HT1080 (cell line): ENCODE data around the gene KRT12. TPM values are rescaled to one million over a fixed set of nuclear protein-coding genes. Genes with fewer than 3 reads are reported as not detected.

Experiments used
- DNase-seq: peaks from one replicate; pipeline ENCODE4 v3.0.0-alpha.2; 2015; ENCODE audit warnings: low read depth
- polyA plus RNA-seq, 2 experiments: library from polyadenylated mRNA; depleted of rRNA; stranded (reverse); fragments of >200 nt; gene quantifications; 2 replicates each; pipeline ENCODE4 v1.2.3, GENCODE V29; 2015
- total RNA-seq: library from RNA; depleted of rRNA; stranded (reverse); fragments of >200 nt; shearing (Covaris generic); gene quantifications from 2 replicates; pipeline ENCODE4 v1.2.3, GENCODE V29; 2014; rRNA removed

Gene KRT12
- total RNA-seq = not detected in 2 replicates
- not detected in 2 replicates for polyA plus RNA-seq (2015; cell fraction: cytosol; rRNA removed)
- not detected in 2 replicates for polyA plus RNA-seq (2015; cell fraction: nucleus; rRNA removed)

- no peak for DNase-seq
Observed at GRCh38 chr17:40866838-40867237, at the start of gene KRT12. TSS of gene KRT12 (minus strand) at chr17:40867223. CDS start at chr17:40867186, 37 bp downstream.

GRCh38 chr17:40916366-40916765, 49.3 kb upstream of the KRT12 start:
- DNase-seq = no peak

GRCh38 chr17:40915721-40916256, 48.8 kb upstream of the KRT12 start:
- DNase-seq = peak; percentile 10

GRCh38 chr17:40915199-40915661, 48.2 kb upstream of the KRT12 start:
- peak; percentile 95 for DNase-seq

- DNase-seq = no peak
Observed at GRCh38 chr17:40914075-40914855, 47.2 kb upstream of the KRT12 start.

- no peak for DNase-seq
Observed at GRCh38 chr17:40912486-40913210, 45.6 kb upstream of the KRT12 start.

- DNase-seq = no peak
Observed at GRCh38 chr17:40910441-40910841, 43.4 kb upstream of the KRT12 start.

GRCh38 chr17:40909755-40910154, 42.7 kb upstream of the KRT12 start:
- DNase-seq = peak; percentile 20

GRCh38 chr17:40909351-40909750, 42.3 kb upstream of the KRT12 start:
- DNase-seq = peak; percentile 91

GRCh38 chr17:40906613-40907012, 39.6 kb upstream of the KRT12 start:
- no peak for DNase-seq

GRCh38 chr17:40905370-40905769, 38.3 kb upstream of the KRT12 start:
- no peak for DNase-seq

- DNase-seq = peak; percentile 77
Observed at GRCh38 chr17:40903129-40903847, 36.3 kb upstream of the KRT12 start.

GRCh38 chr17:40902498-40902897, 35.5 kb upstream of the KRT12 start:
- DNase-seq = no peak

GRCh38 chr17:40901981-40902474, 35.0 kb upstream of the KRT12 start:
- DNase-seq = peak; percentile 42

GRCh38 chr17:40900809-40901356, 33.9 kb upstream of the KRT12 start:
- no peak for DNase-seq

GRCh38 chr17:40896916-40897455, 30.0 kb upstream of the KRT12 start:
- DNase-seq = no peak

GRCh38 chr17:40895106-40895730, 28.2 kb upstream of the KRT12 start:
- no peak for DNase-seq

GRCh38 chr17:40888196-40888720, 21.2 kb upstream of the KRT12 start:
- DNase-seq = no peak

GRCh38 chr17:40886090-40886489, 19.1 kb upstream of the KRT12 start:
- DNase-seq = peak; percentile 45
